Smooth muscle cell (in vitro differentiated cells): Measurements from ENCODE around the gene DNAJC2. TPM values are rescaled to one million over a fixed set of nuclear protein-coding genes. Genes with fewer than 3 reads are reported as not detected.
A peak's percentile ranks its signal among the peaks of the same experiment; 100 is the strongest.

Experiments
- DNase-seq: peaks from one replicate; lab custom pipeline; 2025; ENCODE audit not compliant: unreplicated experiment; lab: John Stamatoyannopoulos, UW
- H2AFZ ChIP-seq: fragments of 200-600 bp; sonication (generic); 2 replicates; pipeline ENCODE4 v1.6.0; 2016; ENCODE audit warnings: antibody characterized with exemption, low read depth, mild to moderate bottlenecking
- H3F3A ChIP-seq: fragments of 200-600 bp; sonication (generic); 2 replicates; pipeline ENCODE4 v1.6.0; 2017; ENCODE audit warnings: antibody characterized with exemption, low read depth
- H3K27ac ChIP-seq: fragments of 200-600 bp; sonication (generic); 2 replicates; pipeline ENCODE4 v1.5.1; 2016; ENCODE audit warnings: low read depth, mild to moderate bottlenecking
- H3K27me3 ChIP-seq: fragments of 200-600 bp; sonication (generic); 2 replicates; pipeline ENCODE4 v1.6.1; 2016; ENCODE audit warnings: low read depth, mild to moderate bottlenecking
- H3K36me3 ChIP-seq: fragments of 200-600 bp; sonication (generic); 2 replicates; pipeline ENCODE4 v1.5.1; 2016; ENCODE audit warnings: low read depth
- H3K4me1 ChIP-seq: fragments of 200-600 bp; sonication (generic); 2 replicates; pipeline ENCODE4 v1.5.1; 2016; ENCODE audit warnings: low read depth
- H3K4me2 ChIP-seq: fragments of 200-600 bp; sonication (generic); 2 replicates; pipeline ENCODE4 v1.6.0; 2016; ENCODE audit warnings: mild to moderate bottlenecking
- H3K4me3 ChIP-seq: fragments of 200-600 bp; sonication (generic); 2 replicates; pipeline ENCODE4 v1.5.1; 2016; ENCODE audit warnings: mild to moderate bottlenecking
- H3K79me2 ChIP-seq: fragments of 200-600 bp; sonication (generic); 2 replicates; pipeline ENCODE4 v1.6.0; 2016; ENCODE audit warnings: low read depth, mild to moderate bottlenecking
- H3K9ac ChIP-seq: fragments of 200-600 bp; sonication (generic); 2 replicates; pipeline ENCODE4 v1.6.0; 2016; ENCODE audit warnings: low read depth
- H3K9me3 ChIP-seq: fragments of 200-600 bp; sonication (generic); replicated peaks from 2 replicates; pipeline ENCODE4 v1.5.1; 2016; ENCODE audit warnings: low read depth
- H4K20me1 ChIP-seq: fragments of 200-600 bp; sonication (generic); 2 replicates; pipeline ENCODE4 v1.6.0; 2016; ENCODE audit warnings: low read depth
- CTCF ChIP-seq: fragments of 200-600 bp; sonication (generic); IDR thresholded peaks from 2 replicates; pipeline ENCODE4 v1.5.1; 2017; ENCODE audit warnings: borderline replicate concordance, mild to moderate bottlenecking, antibody characterized with exemption; ENCODE audit not compliant: insufficient read depth, poor library complexity, severe bottlenecking
- WGBS: methylation state at CpG from one replicate; pipeline ENCODE4 v1.1.7; 2016; ENCODE audit warnings: low lambda C conversion rate; 5-methylcytosine and 5-hydroxymethylcytosine counted together
- polyA plus RNA-seq: library from polyadenylated mRNA; unstranded; fragments of >200 nt; fragmentation: Nextera tagmentation; extraction: Ambion mirVana; gene quantifications from 2 replicates; pipeline ENCODE4 v1.2.1, GENCODE V29; 2016
- total RNA-seq: library from RNA; depleted of rRNA; stranded (reverse); fragments of >200 nt; gene quantifications from 2 replicates; pipeline ENCODE4 v1.2.3, GENCODE V29; 2014

The DNAJC2 gene
- total and polyA plus RNA-seq, 2 experiments from 2014 or later: 21.2 to 31.1 TPM

- peak; percentile 16 for DNase-seq
Observed at GRCh38 chr7:103347507-103348267, 3.1 kb upstream of the DNAJC2 start, which contains the start of gene PSMC2. PSMC2 (plus strand) TSS chr7:103347643; CDS start chr7:103347712, 69 bp downstream.

GRCh38 chr7:103346396-103346795, 1.8 kb upstream of the DNAJC2 start:
- no peak overlapping the region for H2AFZ ChIP-seq
- no peak for TF ChIP-seq CTCF
- H3K4me2 ChIP-seq: no peak overlapping the region

More at GRCh38 chr7:103347507-103348267, 3.1 kb upstream of the DNAJC2 start, which contains the start of gene PSMC2:
- Histone ChIP-seq H2AFZ (peak within 1 kb of the TSS; percentile 98), H3K4me2 (peak within 1 kb of the TSS; percentile 93), H3F3A (no peaks in the 10 kb centered on the region), H3K79me2 (peaks cover 79% of the 10 kb centered on the region), H3K36me3 (no peaks in the 10 kb centered on the region), H4K20me1 (peaks cover 46% of the 10 kb centered on the region), H3K27me3 (no peaks in the 10 kb centered on the region), H3K27ac (peak within 1 kb of the TSS; percentile 85), H3K9me3 (no peaks in the 10 kb centered on the region), H3K4me3 (peak within 1 kb of the TSS; percentile 74), H3K4me1 (peaks cover 31% of the 10 kb centered on the region), H3K9ac (peak within 1 kb of the TSS; percentile 94)
- WGBS: 1% methylated on average over 25 of the region's 25 CpGs
- no peak for TF ChIP-seq CTCF

GRCh38 chr7:103343758-103344452, 662 bp downstream of the DNAJC2 start:
- peak overlapping the region; percentile 93 for H3K4me3 ChIP-seq
- peak overlapping the region; percentile 100 for H2AFZ ChIP-seq
- peak overlapping the region; percentile 79 for H3K27ac ChIP-seq
- H3K36me3 ChIP-seq: peaks cover 9% of the 10 kb centered on the region
- H3K27me3 ChIP-seq: no peaks in the 10 kb centered on the region
- 2% methylated on average over 26 of the region's 26 CpGs for WGBS
- H3K4me1 ChIP-seq: peaks cover 27% of the 10 kb centered on the region
- H3K9ac ChIP-seq: peak overlapping the region; percentile 94
- H4K20me1 ChIP-seq: peaks cover 12% of the 10 kb centered on the region
- no peaks in the 10 kb centered on the region for H3K9me3 ChIP-seq
- no peaks in the 10 kb centered on the region for H3F3A ChIP-seq
- peak; percentile 16 for DNase-seq
- H3K4me2 ChIP-seq: peak overlapping the region; percentile 92
- H3K79me2 ChIP-seq: peaks cover 79% of the 10 kb centered on the region
- TF ChIP-seq CTCF: no peak

More at GRCh38 chr7:103346396-103346795, 1.8 kb upstream of the DNAJC2 start:
- Histone ChIP-seq H4K20me1 (peaks cover 33% of the 10 kb centered on the region), H3K4me3 (no peak overlapping the region), H3K27me3 (no peaks in the 10 kb centered on the region), H3K9ac (no peak overlapping the region), H3F3A (no peaks in the 10 kb centered on the region), H3K9me3 (no peaks in the 10 kb centered on the region), H3K4me1 (peaks cover 31% of the 10 kb centered on the region), H3K27ac (no peak overlapping the region), H3K36me3 (peaks cover 5% of the 10 kb centered on the region), H3K79me2 (peaks cover 79% of the 10 kb centered on the region)
- WGBS: 93% methylated on average over 5 of the region's 5 CpGs
- no peak for DNase-seq
